GM19099 (cell line): Measurements from ENCODE around the gene MEA1.

Experiments used
- POLR2A ChIP-seq: IDR thresholded peaks from 3 replicates; pipeline ENCODE4 v1.6.1; 2011; ENCODE audit warnings: low read depth; ENCODE audit not compliant: insufficient read length; ENCODE audit errors: extremely low read depth

MEA1 gene

GRCh38 chr6:43013843-43014433, at the start of gene MEA1, which contains the start of gene KLHDC3:
TSS of gene MEA1 (minus strand) at chr6:43013946. CDS start at chr6:43013813, 133 bp downstream.
TSS of gene KLHDC3 (plus strand) at chr6:43014249. CDS start at chr6:43017193, 2,944 bp downstream.
- TF ChIP-seq POLR2A: peak; percentile 69

GRCh38 chr6:43062818-43063217, 49.1 kb upstream of the MEA1 start:
- TF ChIP-seq POLR2A: no peak

- TF ChIP-seq POLR2A: no peak
Observed at GRCh38 chr6:43061861-43062260, 48.1 kb upstream of the MEA1 start.

- TF ChIP-seq POLR2A: no peak
Observed at GRCh38 chr6:43060755-43061633, 47.2 kb upstream of the MEA1 start.

GRCh38 chr6:43060034-43060754, 46.4 kb upstream of the MEA1 start:
- no peak for TF ChIP-seq POLR2A

- peak; percentile 93 for TF ChIP-seq POLR2A
Observed at GRCh38 chr6:43059168-43060033, 45.7 kb upstream of the MEA1 start, which contains the start of the genes KLC4 and MRPL2. TSS of gene KLC4 (plus strand) at chr6:43059631. CDS start at chr6:43061336, 1,705 bp downstream. TSS of gene MRPL2 (minus strand) at chr6:43059434. CDS start at chr6:43059381, 53 bp downstream.

GRCh38 chr6:43058531-43058930, 44.8 kb upstream of the MEA1 start:
- TF ChIP-seq POLR2A: no peak

- TF ChIP-seq POLR2A: no peak
Observed at GRCh38 chr6:43055966-43056365, 42.2 kb upstream of the MEA1 start.

GRCh38 chr6:43054206-43054943, 40.6 kb upstream of the MEA1 start:
- no peak for TF ChIP-seq POLR2A

- TF ChIP-seq POLR2A: peak; percentile 91
Observed at GRCh38 chr6:43053545-43054205, 39.9 kb upstream of the MEA1 start, which contains the start of gene CUL7. TSS of gene CUL7 (minus strand) at chr6:43053851. CDS start at chr6:43052788, 1,063 bp downstream.

GRCh38 chr6:43052842-43053544, 39.2 kb upstream of the MEA1 start:
- no peak for TF ChIP-seq POLR2A

- TF ChIP-seq POLR2A: no peak
Observed at GRCh38 chr6:43052225-43052841, 38.6 kb upstream of the MEA1 start.
